Renal pelvis (tissue), 4 donors: Measurements from ENCODE around the gene OPCML. TPM values are rescaled to one million over a fixed set of nuclear protein-coding genes. Genes with fewer than 3 reads are reported as not detected.

Experiments used
- DNase-seq: peaks from one replicate; pipeline ENCODE4 v3.0.0-alpha.2; 2013
- polyA plus RNA-seq, 3 donors: library from polyadenylated mRNA; unstranded; fragments of 120-200 nt; gene quantifications; one replicate each; pipeline ENCODE4 v1.2.1, GENCODE V29; 2013; ENCODE audit not compliant: insufficient read length in 3 of 3

The OPCML gene
- polyA plus RNA-seq, 3 donors: 9.9 to 14.8 (median 14.6) TPM

- DNase-seq: no peak
Observed at GRCh38 chr11:132563050-132563449, 969.3 kb downstream of the OPCML start.

DNA sequence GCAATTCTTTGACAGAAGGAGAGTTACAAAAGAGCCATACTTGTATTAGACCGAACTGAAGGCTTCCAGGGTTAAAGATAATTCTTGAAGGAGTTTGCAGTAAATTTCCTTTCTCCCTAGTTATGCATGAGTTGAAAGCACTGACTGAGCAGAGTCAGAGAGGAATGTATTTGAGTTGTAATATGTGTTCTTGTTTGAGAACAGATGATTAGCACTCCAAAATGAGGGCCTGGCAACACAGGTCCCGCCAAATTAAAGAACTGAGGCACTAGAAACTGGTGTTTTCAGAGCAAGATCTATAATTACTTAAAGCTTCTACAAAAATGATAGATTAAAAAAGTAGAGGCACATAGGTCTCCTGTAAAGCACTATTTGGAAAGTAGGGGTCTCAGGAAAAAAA is 970.4 kb downstream of the OPCML start:
- no peak for DNase-seq

- no peak for DNase-seq
Observed at GRCh38 chr11:132559331-132560036, 972.8 kb downstream of the OPCML start.

DNA sequence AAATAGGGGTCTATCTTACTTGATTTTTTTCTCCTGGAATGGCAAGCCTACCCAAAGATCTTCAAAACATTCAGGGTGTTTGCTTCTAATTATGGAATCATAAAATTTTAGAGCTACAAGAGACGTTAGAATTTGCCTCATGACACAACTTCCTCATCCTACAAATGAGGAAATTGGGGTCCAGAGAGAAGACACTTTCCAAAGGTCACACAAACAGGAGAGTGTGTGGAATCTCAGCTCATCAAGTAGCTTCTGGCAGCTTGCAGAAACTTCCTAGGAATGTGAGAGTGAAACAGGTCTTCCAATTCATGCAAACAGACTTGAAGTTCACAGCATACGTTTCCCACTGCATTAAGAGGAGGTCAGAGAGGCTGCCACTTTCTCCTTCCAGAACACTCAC is 976.0 kb downstream of the OPCML start:
- DNase-seq: no peak

DNA sequence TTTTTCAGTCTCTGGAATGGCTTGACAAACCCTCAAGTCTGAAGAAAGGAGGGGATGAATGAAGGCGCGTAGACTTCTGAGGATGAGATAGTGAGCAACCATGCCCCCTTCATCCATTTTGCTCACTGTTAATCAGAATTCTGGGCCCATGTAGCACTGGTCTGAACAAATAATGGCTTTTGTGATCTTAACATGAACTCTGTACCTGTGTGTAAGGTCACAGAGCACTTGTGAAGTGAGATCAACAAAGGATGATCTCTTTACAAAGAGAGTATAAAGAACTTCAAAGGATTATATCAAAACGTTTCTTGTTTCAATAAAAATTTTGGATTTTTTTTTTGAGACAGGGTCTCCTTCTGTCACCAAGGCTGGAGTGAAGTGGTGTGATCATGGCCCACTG is 976.7 kb downstream of the OPCML start:
- no peak for DNase-seq

DNA sequence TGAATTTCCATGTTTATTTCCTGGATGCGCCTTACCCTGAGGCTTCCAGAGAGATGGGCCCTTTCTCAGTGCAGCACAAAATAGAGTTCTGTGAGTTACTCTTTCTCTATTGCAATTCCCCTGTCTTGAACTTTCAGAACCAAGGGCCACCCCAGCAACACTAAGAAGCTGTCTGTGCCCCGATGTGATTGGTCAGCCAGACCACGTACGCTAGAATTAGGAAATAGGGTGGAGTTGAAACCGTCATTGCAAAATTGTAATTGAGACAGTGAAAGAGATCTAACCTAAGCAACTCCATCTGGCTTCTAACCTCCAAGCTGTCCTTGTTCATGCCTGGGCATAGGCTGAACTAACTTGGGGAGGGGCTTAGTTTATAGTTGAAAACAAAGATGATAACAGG is 981.3 kb downstream of the OPCML start:
- no peak for DNase-seq

DNA sequence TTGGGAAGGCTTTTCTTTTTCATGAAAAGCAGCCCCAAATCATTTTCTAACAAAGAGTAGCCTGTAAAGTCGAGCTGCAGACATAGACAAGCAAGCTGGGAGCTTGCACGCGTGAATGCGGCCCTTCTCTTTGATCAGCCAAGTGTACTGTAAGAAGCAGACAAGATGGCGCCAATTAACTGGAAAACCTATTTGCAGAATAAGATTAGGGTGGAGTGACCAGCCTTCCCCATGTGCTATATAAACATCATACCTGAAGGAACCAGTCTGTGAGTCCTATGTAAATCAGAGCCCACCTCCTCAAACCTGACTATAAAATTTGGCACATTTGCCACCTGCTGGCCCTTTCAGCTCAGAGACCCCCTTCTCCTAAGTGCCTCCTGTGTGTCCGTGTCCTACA is 982.7 kb downstream of the OPCML start:
- DNase-seq: peak; percentile 54

DNA sequence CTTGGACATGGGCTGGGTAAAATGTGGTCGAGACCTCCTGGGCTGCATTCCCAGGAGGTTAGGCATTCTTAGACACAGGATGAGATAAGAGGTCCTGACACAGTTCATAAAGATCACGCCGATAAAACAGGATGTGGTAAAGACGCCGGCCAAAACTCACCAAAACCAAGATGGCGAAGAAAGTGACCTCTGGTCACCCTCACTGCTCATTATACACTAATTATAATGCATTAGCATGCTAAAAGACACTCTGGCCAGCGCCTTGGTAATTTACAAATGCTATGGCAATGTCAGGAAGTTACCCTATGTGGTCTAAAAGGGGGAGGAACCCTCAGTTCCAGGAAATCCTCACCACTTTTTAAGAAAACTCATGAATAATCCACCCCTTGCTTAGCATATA is 983.3 kb downstream of the OPCML start:
- no peak for DNase-seq

GRCh38 chr11:132544007-132544406 is 988.3 kb downstream of the OPCML start:
- DNase-seq: no peak

DNA sequence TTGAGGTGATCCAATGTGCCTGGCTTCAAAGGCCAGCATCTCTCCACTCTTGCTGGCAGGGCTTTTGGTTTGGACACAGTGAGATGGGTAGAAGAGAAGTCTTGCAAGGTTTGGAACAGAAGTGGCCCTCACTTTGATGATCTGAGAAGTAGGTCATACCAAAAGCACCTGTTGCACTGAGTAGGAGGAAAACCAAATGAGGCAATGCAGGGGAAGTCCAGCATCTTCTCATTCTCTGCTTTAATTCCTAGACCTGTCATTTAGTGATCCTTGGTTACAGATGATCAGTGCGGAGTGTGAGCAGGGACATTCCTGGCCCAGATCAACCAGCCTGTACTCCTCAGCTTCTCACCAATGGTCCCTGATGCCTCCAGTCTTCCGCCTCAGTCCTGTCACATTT is 990.5 kb downstream of the OPCML start:
- DNase-seq: no peak

DNA sequence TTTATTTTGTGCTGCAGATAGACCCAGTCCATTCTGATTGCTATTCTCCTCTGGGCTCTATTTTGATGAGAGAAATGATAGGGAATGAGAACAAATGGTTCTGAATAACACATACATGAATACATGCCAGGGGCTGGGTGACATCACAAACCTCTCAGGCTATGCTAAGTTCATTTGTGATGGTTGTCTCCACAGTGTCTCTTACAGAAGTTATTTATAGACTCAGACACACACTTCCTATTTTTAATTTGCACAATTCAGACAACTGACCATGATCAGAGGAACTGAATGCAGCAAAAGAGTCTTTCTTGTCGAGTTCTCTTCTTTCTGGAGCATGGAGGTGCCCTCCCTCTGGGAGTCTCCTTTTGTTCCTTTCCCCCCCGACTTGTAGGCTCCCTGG is 991.7 kb downstream of the OPCML start:
- DNase-seq: no peak

DNA sequence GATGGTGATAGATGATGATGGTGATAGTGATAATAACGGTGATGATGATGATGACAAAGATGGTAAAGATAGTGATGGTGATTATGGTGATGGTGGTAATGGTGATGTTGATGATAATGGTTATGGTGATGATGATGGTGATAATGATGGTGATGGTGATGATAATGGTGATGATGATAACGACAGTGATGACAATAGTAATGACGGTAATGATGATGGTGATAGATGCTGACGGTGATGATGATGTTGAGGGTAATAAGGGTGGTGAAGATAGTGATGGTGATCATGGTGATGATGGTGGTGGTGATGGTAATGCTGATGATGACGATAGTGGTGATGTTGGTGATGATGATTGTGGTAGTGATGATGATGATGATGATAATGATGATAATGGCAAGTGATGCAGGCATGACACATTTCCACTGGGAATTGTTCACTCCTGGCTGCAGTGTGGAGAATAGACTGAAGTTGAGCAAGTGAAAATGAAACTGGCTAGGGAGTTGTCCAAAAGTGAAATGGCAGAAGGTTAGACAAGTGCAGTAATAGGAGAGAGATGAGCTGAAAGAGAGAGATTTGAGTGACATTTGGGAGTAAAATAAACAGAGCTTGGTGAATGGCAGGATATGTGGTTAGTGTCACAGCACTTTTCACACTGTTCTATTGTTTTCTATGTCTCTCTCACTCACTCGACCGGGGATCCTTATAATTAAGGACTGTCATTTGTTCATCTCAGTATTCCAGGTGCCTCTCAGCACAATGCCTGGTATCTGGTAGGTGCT is 992.5 kb downstream of the OPCML start:
- no peak for DNase-seq

DNA sequence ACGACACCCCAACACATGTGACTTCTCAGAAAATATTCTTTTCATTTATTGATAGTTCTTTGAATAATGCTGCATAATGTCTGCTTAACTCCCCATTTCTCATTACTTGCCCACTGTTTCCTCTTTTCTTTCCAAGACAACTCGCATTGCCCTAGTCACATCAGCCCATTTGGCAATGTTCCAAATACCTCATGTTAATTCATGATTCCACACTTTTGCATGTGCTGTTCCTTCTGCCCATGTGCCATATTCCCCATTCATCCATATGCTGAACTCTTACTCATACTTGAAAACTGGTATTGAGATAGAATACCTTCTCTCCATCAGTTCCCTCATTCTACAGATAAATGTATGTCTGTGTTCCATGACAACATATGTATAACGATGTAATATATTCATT is 993.7 kb downstream of the OPCML start:
- DNase-seq: no peak

DNA sequence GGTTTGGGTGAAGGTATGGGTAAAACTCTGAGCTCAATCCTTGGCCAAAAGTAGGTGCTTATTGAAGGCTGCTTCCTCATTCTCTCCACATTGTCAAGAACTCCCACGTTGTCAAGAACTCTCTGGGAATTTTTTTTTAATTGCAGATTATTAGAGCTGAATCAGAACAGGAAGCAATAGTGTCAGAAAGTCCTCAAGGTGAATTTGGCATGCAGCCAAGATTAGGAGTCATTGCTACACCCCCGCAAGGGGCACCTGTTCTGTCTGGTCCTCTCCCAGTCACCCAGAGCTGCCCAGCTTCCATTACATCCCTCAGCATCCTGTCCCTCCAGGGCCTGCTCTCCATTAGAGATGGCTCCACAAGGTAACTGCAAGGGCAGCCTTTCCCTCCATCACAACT is 996.5 kb downstream of the OPCML start:
- no peak for DNase-seq

- no peak for DNase-seq
Observed at GRCh38 chr11:132531921-132532320, 1000.4 kb downstream of the OPCML start.

DNA sequence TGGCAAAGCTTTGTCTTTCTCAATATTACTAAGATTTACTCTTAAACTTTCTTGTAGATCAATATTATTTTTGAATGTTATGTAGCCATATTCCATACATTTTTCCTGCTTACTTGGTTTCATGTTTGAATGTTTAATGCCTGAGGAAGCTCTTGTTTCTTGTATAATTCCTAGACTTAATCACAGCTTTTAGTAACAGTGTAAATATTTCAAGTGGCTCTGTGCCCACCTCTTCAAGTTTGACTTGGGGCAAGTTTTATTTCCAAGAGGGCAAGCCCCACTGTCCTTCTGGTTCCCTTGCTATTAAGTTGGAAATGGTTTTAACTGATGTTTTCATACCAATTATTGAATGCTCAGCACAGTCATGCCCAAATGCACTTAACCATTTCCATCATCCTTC is 1004.1 kb downstream of the OPCML start:
- DNase-seq: no peak

DNA sequence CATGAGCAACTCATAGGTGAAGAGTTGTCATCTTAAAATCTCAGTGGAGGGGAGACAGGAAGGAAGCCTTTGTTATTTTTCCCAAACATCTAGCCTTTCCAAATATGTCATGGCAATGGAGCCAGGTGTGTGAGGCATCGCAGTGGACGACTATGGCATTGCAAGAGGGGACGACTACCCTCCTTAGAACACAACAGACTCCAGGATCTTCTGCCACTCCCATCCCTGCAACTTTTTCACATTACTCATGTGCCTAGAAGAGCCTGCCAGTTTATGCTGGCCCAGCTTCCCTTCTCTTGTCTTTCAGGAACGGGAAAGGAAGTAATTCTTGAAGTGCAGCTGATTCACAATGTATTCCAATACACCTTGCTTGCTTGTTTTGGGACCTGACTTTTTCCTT is 1008.4 kb downstream of the OPCML start:
- DNase-seq: no peak

DNA sequence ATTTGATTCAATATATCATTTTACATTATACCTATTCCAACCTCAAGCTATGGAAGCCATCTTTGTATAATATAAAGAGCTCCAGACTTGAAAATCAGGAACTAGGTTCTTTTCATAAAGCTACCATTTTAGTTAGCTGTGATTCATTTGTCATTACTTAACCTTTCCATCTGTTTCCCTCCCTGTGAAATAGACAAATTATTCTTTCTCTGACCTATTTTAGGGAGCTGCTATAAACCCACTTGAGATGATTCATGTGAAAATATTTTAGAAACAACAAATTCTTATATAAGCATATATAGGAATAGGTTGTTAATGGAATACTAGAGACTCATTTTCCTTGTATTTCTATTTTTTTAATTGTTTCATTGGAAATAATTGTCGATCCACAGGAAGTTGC is 1012.1 kb downstream of the OPCML start:
- no peak for DNase-seq

DNA sequence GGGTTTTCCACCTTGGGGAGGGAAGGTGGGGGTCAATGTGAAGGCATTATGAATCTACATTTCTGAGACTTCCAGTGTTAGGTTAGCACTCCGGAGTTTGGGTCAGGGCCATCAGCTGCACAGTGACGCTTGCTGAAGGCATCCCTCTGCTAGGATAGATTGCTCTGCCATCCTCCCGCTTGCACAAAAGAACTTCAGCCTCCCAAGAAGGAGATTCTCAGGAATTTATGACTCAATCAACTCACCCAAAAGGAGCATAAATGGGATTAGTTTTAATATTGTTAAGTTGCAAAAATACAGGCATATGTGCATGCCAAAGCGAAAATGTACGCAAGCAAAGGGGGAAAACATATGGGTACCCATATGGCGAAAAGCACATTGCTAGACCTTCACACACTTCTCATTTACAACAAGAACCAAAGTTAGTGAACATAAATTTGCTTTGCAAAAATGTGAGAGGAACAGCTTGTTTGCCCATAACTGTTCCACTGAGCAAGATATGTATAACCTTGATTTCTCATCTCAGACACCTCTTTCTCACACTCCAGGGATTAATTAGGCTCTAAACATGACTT is 1013.0 kb downstream of the OPCML start:
- no peak for DNase-seq

GRCh38 chr11:132504501-132505041 is 1027.7 kb downstream of the OPCML start:
- no peak for DNase-seq

DNA sequence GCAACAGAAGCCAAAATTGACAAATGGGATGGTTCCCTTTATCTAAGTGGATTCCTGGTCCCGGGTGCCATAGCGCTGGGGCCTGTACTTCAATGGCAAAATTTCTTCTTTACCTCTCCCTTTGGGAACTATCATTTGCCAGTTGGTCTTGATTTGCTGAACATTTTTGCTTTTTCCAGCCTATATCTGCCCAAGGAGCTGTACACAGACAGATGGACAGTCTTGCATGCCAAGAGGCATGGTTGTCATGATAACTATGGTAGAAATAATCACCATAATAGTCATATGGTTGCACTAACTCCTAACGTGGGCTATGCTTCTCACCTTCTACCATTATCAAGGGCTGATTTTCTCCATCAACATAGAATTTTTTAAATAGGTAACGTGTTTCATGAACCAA is 1030.9 kb downstream of the OPCML start:
- DNase-seq: no peak

- no peak for DNase-seq
Observed at GRCh38 chr11:132499661-132500060, 1032.6 kb downstream of the OPCML start.

DNA sequence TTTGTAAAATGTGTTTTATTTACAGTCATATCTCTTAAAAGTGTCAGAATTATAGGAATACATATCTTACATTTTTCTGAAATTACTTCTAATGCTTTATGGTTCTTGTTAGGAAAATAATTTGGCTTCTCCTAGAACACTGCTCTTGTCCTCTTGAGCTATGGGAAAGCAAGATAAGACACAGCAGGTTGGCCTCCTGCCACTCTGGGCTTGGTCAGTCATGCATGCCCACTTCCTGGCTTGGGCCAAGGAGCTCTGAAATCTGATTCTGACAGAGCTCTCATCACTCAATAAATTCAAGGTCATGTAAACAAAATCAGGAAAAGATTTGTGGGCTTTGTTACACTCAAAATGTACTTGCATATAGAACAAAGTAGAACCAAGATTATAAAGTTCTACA is 1036.0 kb downstream of the OPCML start:
- peak; percentile 67 for DNase-seq
